WI38 (cell line): ENCODE measurements around the gene RASAL3.

Source experiments
- H3K4me3 ChIP-seq: 2 replicates; pipeline ENCODE4 v1.5.1; 2011; ENCODE audit warnings: low read depth, mild to moderate bottlenecking, control low read depth, low read length
- TF ChIP-seq, protein P1 (sequence below): IDR thresholded peaks from 2 replicates; pipeline ENCODE4 v1.5.1; 2012; ENCODE audit warnings: low read depth, mild to moderate bottlenecking, control low read depth, low read length

Gene RASAL3

GRCh38 chr19:15464394-15465385, at the start of gene RASAL3:
Gene RASAL3, minus strand, starts transcription at chr19:15464544. Its CDS starts 186 bp downstream, at chr19:15464358.
- TF ChIP-seq, protein P1, sequence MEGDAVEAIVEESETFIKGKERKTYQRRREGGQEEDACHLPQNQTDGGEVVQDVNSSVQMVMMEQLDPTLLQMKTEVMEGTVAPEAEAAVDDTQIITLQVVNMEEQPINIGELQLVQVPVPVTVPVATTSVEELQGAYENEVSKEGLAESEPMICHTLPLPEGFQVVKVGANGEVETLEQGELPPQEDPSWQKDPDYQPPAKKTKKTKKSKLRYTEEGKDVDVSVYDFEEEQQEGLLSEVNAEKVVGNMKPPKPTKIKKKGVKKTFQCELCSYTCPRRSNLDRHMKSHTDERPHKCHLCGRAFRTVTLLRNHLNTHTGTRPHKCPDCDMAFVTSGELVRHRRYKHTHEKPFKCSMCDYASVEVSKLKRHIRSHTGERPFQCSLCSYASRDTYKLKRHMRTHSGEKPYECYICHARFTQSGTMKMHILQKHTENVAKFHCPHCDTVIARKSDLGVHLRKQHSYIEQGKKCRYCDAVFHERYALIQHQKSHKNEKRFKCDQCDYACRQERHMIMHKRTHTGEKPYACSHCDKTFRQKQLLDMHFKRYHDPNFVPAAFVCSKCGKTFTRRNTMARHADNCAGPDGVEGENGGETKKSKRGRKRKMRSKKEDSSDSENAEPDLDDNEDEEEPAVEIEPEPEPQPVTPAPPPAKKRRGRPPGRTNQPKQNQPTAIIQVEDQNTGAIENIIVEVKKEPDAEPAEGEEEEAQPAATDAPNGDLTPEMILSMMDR, result no peak

DNA sequence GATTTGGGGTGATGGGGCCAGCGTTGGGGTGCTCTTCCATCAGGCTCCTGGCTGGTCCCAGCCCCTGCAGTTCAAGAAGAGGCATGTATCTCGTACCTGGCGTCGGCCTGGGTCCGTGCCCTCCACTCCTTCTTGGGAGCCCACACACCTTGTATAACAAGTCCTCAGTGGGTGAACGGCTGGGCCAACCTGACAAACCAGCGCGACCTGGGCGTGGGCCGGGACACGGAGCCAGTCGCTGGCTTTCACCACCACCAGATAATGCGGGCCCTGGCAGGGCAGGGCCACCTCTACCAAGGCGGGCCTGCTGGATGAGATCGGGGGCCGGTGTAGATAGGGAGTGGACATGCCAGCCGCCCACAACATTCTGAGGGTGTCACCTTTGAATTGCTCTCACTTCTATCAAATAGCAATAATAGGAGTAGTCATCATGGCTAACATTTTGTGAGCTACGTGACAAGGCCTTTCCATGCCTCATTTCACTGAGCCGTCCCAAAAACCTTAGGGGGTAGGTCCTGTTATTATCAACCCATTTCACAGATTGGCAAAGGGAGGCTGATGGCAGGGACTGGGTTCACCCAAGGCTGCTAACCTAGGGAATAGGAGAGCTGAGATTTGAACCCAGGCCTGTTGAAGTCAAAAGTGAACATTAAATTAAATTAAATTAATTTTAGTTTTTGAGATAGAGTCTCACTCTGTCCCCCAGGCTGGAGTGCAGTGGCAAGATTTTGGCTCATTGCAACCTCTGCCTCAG, 47.5 kb upstream of the RASAL3 start:
- TF ChIP-seq, protein P1, result no peak
- H3K4me3 ChIP-seq, result no peak overlapping the region

More at GRCh38 chr19:15464394-15465385, at the start of gene RASAL3:
- no peak within 1 kb of the TSS for H3K4me3 ChIP-seq

DNA sequence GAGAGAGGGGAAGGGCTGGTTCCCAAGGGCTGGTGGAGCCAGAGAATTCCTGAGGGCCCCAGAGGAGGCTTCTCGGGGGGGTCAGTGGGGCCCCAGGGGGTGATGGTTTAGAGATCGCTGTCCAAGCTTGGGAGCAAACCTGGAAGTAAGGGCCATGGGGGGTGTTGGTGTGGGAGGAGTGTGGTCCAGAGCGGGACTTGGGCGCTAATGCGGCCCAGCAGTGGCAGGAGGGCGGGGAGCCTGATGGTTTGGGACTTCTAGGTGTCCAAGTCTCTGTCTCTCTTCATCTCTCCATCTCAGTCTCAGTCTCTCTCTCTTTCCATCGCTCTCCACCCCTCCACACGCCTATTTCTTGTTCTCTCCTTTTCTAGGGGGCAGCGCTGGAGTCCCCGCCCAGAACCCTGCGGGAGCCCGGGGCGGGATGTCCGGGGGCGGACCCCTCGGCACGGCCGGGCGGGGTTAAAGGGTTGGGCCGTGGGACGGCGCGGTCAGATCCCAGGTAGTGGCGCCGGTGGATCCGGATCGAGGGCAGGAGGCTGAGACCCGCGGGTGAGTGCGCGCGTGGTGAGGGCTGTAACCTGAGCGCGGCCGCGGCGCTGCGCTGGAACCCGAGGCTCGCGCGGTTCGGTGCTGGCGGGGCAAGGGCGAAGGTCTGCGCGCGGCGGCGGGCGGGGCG, 43.8 kb upstream of the RASAL3 start, which contains the start of gene CYP4F22:
Gene CYP4F22, plus strand, starts transcription at position 491 of the 676 bp plus-strand sequence. CDS start 16,812 bp downstream, outside the sequence.
- no peak within 1 kb of the TSS for H3K4me3 ChIP-seq
- TF ChIP-seq, protein P1, result no peak

DNA sequence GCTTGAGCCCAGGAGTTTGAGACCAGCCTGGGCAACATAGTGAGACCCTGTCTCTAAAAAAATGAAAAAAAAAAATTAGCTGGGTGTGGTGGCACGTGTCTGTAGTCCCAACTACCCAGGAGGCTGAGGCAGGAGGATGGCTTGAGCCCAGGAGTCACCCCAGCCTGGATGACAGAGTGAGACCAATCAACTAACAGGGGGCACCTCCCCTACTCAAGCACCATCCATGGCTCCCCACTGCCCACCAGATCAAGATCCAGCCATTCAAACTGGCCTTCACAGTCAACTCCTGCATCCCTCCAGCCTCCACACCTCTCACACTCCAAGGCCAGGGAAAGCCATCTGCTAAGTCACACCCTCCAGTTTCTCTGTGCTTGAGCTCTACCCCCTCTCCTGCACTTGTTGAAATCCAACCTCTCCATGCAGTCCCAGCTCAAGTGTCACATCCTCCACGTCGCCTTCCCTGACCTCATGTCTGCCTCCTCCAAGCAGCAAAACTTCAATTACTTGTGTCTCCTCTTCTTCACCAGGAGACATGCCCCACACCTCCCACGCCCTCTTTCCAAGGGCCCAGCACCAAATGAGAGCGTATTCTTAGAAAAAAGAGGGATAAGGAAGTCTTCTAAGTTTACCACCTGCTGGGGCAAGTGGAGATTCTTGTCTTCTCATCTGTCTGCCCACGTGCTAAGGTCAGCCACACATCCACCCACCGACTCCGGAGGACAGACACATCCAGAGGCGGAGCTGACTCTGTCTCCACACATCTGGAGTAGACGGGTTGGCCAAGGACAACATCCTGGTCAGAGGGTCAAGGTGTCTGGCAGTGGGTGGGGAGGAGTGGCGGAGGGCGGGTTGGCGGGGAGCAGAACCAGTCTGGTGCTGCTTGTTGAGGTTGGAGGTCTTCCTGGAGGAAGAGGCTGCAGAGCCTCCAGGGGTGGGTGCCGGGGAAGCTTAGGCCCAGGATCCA, 43.0 kb upstream of the RASAL3 start:
- TF ChIP-seq, protein P1, result no peak

DNA sequence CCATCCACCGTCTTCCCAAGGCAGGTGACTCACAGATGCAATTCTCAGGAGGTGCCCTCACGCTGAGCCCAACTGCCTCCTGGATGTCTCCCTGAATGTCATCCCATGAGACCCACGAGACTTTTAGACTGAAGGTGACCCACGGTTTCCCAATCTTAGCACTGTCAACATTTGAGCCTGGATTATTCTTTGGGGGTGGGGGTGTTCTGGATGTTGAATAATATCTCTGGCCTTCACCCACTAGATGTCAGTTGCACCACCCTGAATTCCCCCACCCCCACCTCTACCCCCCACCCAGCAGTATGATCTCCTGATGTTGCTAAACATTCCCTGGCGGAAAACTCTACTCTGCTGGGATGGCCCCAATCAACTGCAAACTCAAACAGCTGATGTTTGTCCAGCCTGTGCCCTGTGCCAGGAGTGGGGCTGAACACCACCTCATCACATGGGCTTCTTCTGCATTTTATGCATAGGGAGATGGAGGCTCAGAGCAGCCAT, 41.8 kb upstream of the RASAL3 start:
- H3K4me3 ChIP-seq, result no peak overlapping the region
- TF ChIP-seq, protein P1, result no peak

More for the DNA sequence above, 43.0 kb upstream of the RASAL3 start:
- no peak overlapping the region for H3K4me3 ChIP-seq

- no peak overlapping the region for H3K4me3 ChIP-seq
- TF ChIP-seq, protein P1, result no peak
Measured at GRCh38 chr19:15502264-15502663, 37.9 kb upstream of the RASAL3 start.
